NCI-H2029 (cell line): ENCODE data around the gene TNS3.

ENCODE experiments used
- DNase-seq: peaks from one replicate; lab custom pipeline; 2025; lab: John Stamatoyannopoulos, UW

TNS3 gene

DNA sequence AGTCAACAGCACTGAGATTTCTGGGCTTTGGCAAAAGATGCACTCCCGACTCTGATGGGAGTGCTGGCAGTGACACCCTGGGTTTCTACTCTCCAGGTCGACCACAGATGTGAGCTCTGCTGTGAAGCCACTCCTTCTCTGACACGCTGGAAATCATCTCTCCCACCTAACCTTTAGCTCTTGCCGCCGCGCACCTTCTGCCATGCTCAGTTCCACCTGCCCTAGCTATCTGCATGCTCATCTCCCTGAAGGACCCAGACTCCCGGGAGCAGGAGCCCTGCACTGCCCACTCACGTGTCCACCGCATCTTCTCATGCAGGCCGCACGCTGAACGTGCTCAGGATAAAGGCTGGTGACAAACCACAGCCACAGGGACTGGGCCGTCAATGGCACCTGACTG is 174.8 kb downstream of the TNS3 start:
- DNase-seq, result no peak

- no peak for DNase-seq
Observed at GRCh38 chr7:47406801-47407129, 175.1 kb downstream of the TNS3 start.

GRCh38 chr7:47405921-47406800 is 175.8 kb downstream of the TNS3 start:
- DNase-seq, result peak; percentile 54

GRCh38 chr7:47405286-47405904 is 176.5 kb downstream of the TNS3 start:
- no peak for DNase-seq

- no peak for DNase-seq
Observed at GRCh38 chr7:47404010-47404409, 177.9 kb downstream of the TNS3 start.

GRCh38 chr7:47402941-47403866 is 178.7 kb downstream of the TNS3 start:
- DNase-seq, result no peak

DNA sequence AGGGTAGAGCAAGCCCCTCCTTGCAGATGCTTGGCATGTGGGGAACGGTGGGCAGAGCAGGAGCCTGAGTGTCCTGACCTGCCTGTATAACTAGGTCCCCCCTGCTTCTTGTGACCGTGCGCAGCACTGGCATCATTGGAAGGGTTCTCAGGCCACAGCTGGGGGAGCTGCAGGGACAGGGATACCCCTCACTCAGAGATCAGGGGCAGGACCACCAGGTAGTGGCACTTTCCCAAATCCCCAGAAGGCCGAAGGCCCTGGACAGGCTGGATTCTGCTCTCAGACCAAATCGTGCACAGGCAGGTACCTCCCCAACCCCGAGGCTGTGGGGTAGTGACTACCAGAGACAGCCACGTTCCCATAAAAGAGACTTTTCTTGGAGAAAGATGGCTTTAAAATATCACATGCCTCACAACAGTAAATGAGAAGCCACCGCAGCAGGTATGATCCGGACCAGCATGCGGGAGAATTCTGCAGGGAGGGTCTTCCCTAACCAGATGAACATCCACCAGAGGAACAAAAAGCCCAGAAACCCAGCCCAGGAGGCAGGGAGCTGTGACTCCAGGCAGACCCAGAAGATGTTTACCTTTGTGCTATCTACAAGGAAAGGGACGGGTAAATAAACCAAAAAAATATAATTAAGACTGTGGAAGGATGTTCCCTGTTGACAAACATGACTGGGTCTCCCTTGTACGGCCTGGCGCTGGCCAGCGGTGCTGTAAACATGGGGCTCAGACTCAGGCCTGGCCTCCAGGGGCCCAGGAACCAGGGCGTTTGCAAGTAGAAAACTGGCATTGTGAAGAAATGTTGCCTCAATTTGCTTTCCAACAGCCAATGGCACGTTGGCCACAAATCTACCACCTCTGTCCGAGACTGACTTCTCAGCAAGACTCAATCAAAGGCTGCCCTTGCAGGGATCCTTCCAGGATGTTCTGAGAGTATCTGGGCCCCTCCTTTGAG is 180.0 kb downstream of the TNS3 start:
- DNase-seq, result no peak

- DNase-seq, result no peak
Observed at GRCh38 chr7:47400741-47401206, 181.1 kb downstream of the TNS3 start.

GRCh38 chr7:47400001-47400400 is 181.9 kb downstream of the TNS3 start:
- DNase-seq, result no peak

DNA sequence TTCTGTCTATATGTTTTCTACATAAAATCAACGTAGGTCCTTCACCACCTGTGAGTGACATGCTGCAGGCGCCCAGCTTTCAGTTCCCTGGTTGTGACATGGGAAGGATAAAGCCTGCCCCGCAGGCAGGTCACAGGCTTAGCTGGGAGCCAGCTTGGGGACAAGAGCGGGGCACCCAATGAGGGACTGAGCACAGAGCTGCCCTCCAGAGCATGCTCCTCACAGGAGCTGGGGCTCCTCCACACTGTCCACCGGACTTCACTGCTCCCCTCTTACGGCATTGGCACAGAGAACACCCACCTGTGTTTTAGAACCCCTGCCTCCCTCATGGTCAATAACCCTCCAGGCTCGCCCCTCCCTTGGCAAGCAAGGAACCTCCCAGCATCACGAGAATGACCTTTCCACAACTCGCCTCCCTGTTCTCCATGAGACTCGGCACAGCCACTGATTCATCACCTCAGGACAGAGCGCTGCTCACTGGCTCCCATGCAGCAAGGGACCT is 187.1 kb downstream of the TNS3 start:
- DNase-seq, result no peak

GRCh38 chr7:47394216-47394615 is 187.7 kb downstream of the TNS3 start:
- DNase-seq, result no peak

DNA sequence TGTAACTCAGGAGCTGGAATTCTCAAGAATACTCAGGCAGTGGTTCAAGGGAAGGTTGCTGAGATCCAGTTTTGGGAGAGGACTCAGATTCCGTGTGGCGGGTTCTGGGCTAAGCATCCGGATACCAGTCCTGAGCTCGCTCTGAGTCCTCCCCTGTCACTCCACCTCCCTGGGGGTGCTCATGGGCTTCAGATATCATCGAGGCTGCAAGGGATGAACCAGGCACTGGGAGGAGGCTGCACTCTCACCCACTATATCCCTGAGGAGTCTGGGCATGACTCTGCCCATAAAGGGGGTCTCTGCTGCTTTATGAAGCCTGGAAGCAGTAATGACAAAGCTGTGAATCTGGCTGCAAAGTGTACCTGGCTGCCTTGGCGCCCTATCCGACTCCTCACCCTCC is 188.5 kb downstream of the TNS3 start:
- no peak for DNase-seq

GRCh38 chr7:47392241-47392759 is 189.6 kb downstream of the TNS3 start:
- DNase-seq, result no peak

DNA sequence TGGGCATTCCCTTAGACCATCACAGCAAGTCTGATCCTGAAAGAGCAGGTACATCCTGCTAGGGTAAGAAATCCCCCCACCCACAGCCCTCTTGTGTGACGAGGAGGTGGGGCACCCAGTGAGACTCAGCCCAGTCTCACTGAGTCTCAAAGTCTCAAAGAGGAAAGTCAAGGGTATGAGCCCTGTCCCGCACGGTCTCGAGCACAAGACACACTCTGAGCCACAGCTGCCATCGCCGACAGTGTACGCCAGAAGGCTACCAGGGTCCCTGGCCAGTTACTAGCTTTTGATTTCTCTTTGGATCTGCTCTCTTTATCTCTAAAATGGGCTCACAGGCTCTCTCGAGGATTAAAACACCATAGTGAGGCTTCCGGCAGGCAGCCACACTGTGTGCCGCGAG is 190.2 kb downstream of the TNS3 start:
- no peak for DNase-seq

- DNase-seq, result no peak
Observed at GRCh38 chr7:47390914-47391313, 191.0 kb downstream of the TNS3 start.

GRCh38 chr7:47389923-47390630 is 191.8 kb downstream of the TNS3 start:
- no peak for DNase-seq

GRCh38 chr7:47389171-47389922 is 192.6 kb downstream of the TNS3 start:
- DNase-seq, result no peak

GRCh38 chr7:47387506-47387905 is 194.4 kb downstream of the TNS3 start:
- no peak for DNase-seq

GRCh38 chr7:47386273-47386835 is 195.6 kb downstream of the TNS3 start:
- no peak for DNase-seq
